Esophagus muscularis mucosa (tissue), 4 donors: ENCODE data around the gene PCDH15. TPM values are rescaled to one million over a fixed set of nuclear protein-coding genes. Genes with fewer than 3 reads are reported as not detected.

Source experiments
- DNase-seq: peaks from one replicate; pipeline ENCODE4 v3.0.0-alpha.2; 2017; ENCODE audit errors: extremely low spot score
- H3K27ac ChIP-seq, 4 donors: fragments of 200-600 bp; sonication (generic); replicated peaks in 1 of 4; 1 replicate in 3 of 4; 2 replicates in 1 of 4; pipeline ENCODE4 v1.5.1; 2016 to 2019; ENCODE audit warnings: mild to moderate bottlenecking in 1 of 4
- H3K27me3 ChIP-seq, 4 donors: fragments of 200-600 bp; sonication (generic); one replicate each; pipeline versions ENCODE4 v1.5.1 to v1.6.0; 2016 to 2019
- H3K36me3 ChIP-seq, 4 donors: fragments of 200-600 bp; sonication (generic); one replicate each; pipeline ENCODE4 v1.5.1; 2016 to 2019
- H3K4me1 ChIP-seq, 4 donors: fragments of 200-600 bp; sonication (generic); one replicate each; pipeline ENCODE4 v1.5.1; 2016 to 2019
- H3K4me3 ChIP-seq, 4 donors: fragments of 200-600 bp; sonication (generic); 1 replicate in 2 of 4; 2 replicates in 2 of 4; pipeline ENCODE4 v1.5.1; 2016 to 2019; ENCODE audit warnings: mild to moderate bottlenecking in 4 of 4, moderate library complexity in 1 of 4
- H3K9me3 ChIP-seq, 4 donors: fragments of 200-600 bp; sonication (generic); 1 replicate in 3 of 4; 2 replicates in 1 of 4; pipeline ENCODE4 v1.5.1; 2016 to 2019
- EP300 ChIP-seq: sonication (generic); formaldehyde crosslinking; IDR thresholded peaks from one replicate; pipeline ENCODE4 v1.6.1; 2017; ENCODE audit warnings: antibody characterized with exemption
- POLR2A ChIP-seq: fragments of 450-650 bp; IDR thresholded peaks from one replicate; pipeline ENCODE4 v1.6.1; 2017; ENCODE audit warnings: antibody characterized with exemption, moderate library complexity, mild to moderate bottlenecking, low read depth
- POLR2AphosphoS5 ChIP-seq, 2 donors: sonication (generic); formaldehyde crosslinking; IDR thresholded peaks; one replicate each; pipeline ENCODE4 v1.6.1; 2017; ENCODE audit warnings: antibody characterized with exemption in 2 of 2
- WGBS: methylation state at CpG from one replicate; pipeline ENCODE4 v1.1.5; 2018; 5-methylcytosine and 5-hydroxymethylcytosine counted together
- intact Hi-C: fragments of 100-400 bp; cut with DNase I; formaldehyde crosslinking; loops from one replicate; pipeline ENCODE4 v1.15.1; 2023
- total RNA-seq, 4 donors: library from RNA; depleted of rRNA; stranded (reverse); fragments of >200 nt; gene quantifications; one replicate each; pipeline versions ENCODE4 v1.1.0 to v1.2.1, GENCODE V29; 2016
- TF ChIP-seq, protein P1 (sequence below), 3 experiments: fragments of 200-600 bp in 2 of 3; fragments of 450-650 bp in 1 of 3; sonication (generic) in 2 of 3; IDR thresholded peaks; one replicate each; pipeline ENCODE4 v1.5.1; 2017 to 2019; ENCODE audit warnings: antibody characterized with exemption in 3 of 3, mild to moderate bottlenecking in 2 of 3, moderate library complexity in 1 of 3

The PCDH15 gene
- total RNA-seq, 4 donors from 2014 or later: 0.13 to 0.50 TPM; not detected in 2

- intact Hi-C loops: no loop called here
- no peaks in the 10 kb centered on the region for H3K4me1 ChIP-seq
- no peaks in the 10 kb centered on the region for H3K36me3 ChIP-seq
- H3K9me3 ChIP-seq: no peaks in the 10 kb centered on the region
- DNase-seq: no peak
- no peaks in the 10 kb centered on the region for H3K27me3 ChIP-seq
- TF ChIP-seq POLR2AphosphoS5 (IDR thresholded peaks at IDR 0.05) (no peak), POLR2A (no peak), EP300 (no peak)
- TF ChIP-seq, protein P1, sequence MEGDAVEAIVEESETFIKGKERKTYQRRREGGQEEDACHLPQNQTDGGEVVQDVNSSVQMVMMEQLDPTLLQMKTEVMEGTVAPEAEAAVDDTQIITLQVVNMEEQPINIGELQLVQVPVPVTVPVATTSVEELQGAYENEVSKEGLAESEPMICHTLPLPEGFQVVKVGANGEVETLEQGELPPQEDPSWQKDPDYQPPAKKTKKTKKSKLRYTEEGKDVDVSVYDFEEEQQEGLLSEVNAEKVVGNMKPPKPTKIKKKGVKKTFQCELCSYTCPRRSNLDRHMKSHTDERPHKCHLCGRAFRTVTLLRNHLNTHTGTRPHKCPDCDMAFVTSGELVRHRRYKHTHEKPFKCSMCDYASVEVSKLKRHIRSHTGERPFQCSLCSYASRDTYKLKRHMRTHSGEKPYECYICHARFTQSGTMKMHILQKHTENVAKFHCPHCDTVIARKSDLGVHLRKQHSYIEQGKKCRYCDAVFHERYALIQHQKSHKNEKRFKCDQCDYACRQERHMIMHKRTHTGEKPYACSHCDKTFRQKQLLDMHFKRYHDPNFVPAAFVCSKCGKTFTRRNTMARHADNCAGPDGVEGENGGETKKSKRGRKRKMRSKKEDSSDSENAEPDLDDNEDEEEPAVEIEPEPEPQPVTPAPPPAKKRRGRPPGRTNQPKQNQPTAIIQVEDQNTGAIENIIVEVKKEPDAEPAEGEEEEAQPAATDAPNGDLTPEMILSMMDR (IDR thresholded peaks at IDR 0.05): no peak
- no peak overlapping the region for H3K4me3 ChIP-seq
- WGBS: 76% methylated on average over 3 of the region's 3 CpGs
- H3K27ac ChIP-seq: no peak overlapping the region
Observed at GRCh38 chr10:54622017-54622416, 179.0 kb downstream of the PCDH15 start.

- Histone ChIP-seq H3K27me3 (no peaks in the 10 kb centered on the region), H3K4me1 (no peaks in the 10 kb centered on the region), H3K9me3 (no peaks in the 10 kb centered on the region), H3K27ac (no peak overlapping the region), H3K4me3 (no peak overlapping the region), H3K36me3 (no peaks in the 10 kb centered on the region)
- WGBS: 38% methylated on average over 2 of the region's 2 CpGs
- intact Hi-C loops: no loop called here
- TF ChIP-seq EP300: no peak
- no peak for TF ChIP-seq POLR2A
- no peak for TF ChIP-seq POLR2AphosphoS5 (IDR thresholded peaks at IDR 0.05)
- no peak for DNase-seq
Observed at GRCh38 chr10:54620352-54620751, 180.7 kb downstream of the PCDH15 start.

- intact Hi-C loops: no loop called here
- no peaks in the 10 kb centered on the region for H3K4me1 ChIP-seq
- H3K36me3 ChIP-seq: no peaks in the 10 kb centered on the region
- no peak overlapping the region for H3K27ac ChIP-seq
- WGBS: 23% methylated on average over 1 of the region's 1 CpG
- no peaks in the 10 kb centered on the region for H3K9me3 ChIP-seq
- no peaks in the 10 kb centered on the region for H3K27me3 ChIP-seq
- no peak overlapping the region for H3K4me3 ChIP-seq
- no peak for TF ChIP-seq EP300
- TF ChIP-seq, protein P1 (IDR thresholded peaks at IDR 0.05): no peak
- TF ChIP-seq POLR2A: no peak
- TF ChIP-seq POLR2AphosphoS5 (IDR thresholded peaks at IDR 0.05): no peak
- no peak for DNase-seq
Observed at GRCh38 chr10:54614072-54614471, 187.0 kb downstream of the PCDH15 start.

- DNase-seq: no peak
- Histone ChIP-seq H3K27me3 (no peaks in the 10 kb centered on the region), H3K9me3 (no peaks in the 10 kb centered on the region), H3K36me3 (no peaks in the 10 kb centered on the region), H3K4me1 (no peaks in the 10 kb centered on the region), H3K27ac (no peak overlapping the region), H3K4me3 (no peak overlapping the region)
- TF ChIP-seq POLR2AphosphoS5 (IDR thresholded peaks at IDR 0.05) (no peak), EP300 (no peak), POLR2A (no peak)
- TF ChIP-seq, protein P1 (IDR thresholded peaks at IDR 0.05): no peak
- intact Hi-C loops: no loop called here
Observed at GRCh38 chr10:54613162-54613561, 187.9 kb downstream of the PCDH15 start.

- H3K4me1 ChIP-seq: no peaks in the 10 kb centered on the region
- intact Hi-C loops: no loop called here
- no peak overlapping the region for H3K4me3 ChIP-seq
- TF ChIP-seq, protein P1 (IDR thresholded peaks at IDR 0.05): no peak
- TF ChIP-seq POLR2AphosphoS5 (IDR thresholded peaks at IDR 0.05): no peak
- TF ChIP-seq POLR2A: no peak
- TF ChIP-seq EP300: no peak
- DNase-seq: no peak
- H3K9me3 ChIP-seq: no peaks in the 10 kb centered on the region
- H3K36me3 ChIP-seq: no peaks in the 10 kb centered on the region
- no peak overlapping the region for H3K27ac ChIP-seq
- H3K27me3 ChIP-seq: no peaks in the 10 kb centered on the region
Observed at GRCh38 chr10:54609423-54609822, 191.6 kb downstream of the PCDH15 start.
